ENCODE data around the gene ULK3.

DNA sequence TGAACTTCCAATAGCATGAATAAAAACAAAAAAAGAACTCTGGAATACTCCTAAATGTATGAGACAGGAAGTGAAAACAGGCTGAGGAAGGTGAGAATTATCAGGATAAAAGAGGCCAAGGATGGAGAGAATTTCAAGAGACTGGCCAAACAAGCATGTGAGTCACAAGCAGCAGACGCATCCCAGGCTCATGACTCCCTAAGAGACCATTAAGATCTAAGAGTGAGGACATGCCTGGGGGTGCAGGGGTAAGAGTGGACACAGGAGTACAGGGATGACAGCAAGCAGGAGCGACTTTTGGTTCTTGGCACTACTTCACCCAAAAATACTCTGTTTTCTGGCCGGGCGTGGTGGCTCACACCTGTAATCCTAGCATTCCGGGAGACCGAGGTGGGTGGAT is 23.1 kb upstream of the ULK3 start:
- TF ChIP-seq, protein P1, sequence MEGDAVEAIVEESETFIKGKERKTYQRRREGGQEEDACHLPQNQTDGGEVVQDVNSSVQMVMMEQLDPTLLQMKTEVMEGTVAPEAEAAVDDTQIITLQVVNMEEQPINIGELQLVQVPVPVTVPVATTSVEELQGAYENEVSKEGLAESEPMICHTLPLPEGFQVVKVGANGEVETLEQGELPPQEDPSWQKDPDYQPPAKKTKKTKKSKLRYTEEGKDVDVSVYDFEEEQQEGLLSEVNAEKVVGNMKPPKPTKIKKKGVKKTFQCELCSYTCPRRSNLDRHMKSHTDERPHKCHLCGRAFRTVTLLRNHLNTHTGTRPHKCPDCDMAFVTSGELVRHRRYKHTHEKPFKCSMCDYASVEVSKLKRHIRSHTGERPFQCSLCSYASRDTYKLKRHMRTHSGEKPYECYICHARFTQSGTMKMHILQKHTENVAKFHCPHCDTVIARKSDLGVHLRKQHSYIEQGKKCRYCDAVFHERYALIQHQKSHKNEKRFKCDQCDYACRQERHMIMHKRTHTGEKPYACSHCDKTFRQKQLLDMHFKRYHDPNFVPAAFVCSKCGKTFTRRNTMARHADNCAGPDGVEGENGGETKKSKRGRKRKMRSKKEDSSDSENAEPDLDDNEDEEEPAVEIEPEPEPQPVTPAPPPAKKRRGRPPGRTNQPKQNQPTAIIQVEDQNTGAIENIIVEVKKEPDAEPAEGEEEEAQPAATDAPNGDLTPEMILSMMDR (IDR thresholded peaks at IDR 0.05) = no peak
- no peak for TF ChIP-seq POLR2A (IDR thresholded peaks at IDR 0.05)

Data from vagina (tissue), 2 donors.